NCI-H1105 treated with DMSO at 0.1 percent for 48 hours (cell line): ENCODE measurements around the gene KSR2.
"Not testable (repeated sequence)": the region's sequence is repeated elsewhere in the genome, so short reads cannot be mapped to it uniquely, and the experiment has no call there.

Experiments used
- DNase-seq: peaks from one replicate; lab custom pipeline; 2025; lab: John Stamatoyannopoulos, UW

The KSR2 gene

GRCh38 chr12:117890644-117891043 is 78.1 kb downstream of the KSR2 start:
- no peak for DNase-seq

- no peak for DNase-seq
Observed at GRCh38 chr12:117890137-117890536, 78.7 kb downstream of the KSR2 start.

GRCh38 chr12:117889098-117889497 is 79.7 kb downstream of the KSR2 start:
- no peak for DNase-seq

GRCh38 chr12:117885211-117885610 is 83.6 kb downstream of the KSR2 start:
- no peak for DNase-seq

GRCh38 chr12:117884161-117884560 is 84.6 kb downstream of the KSR2 start:
- no peak for DNase-seq

- no peak for DNase-seq
Observed at GRCh38 chr12:117882603-117883184, 86.1 kb downstream of the KSR2 start.

- DNase-seq = no peak
Observed at GRCh38 chr12:117882181-117882580, 86.6 kb downstream of the KSR2 start.

- no peak for DNase-seq
Observed at GRCh38 chr12:117881517-117881916, 87.3 kb downstream of the KSR2 start.

- no peak for DNase-seq
Observed at GRCh38 chr12:117878605-117879004, 90.2 kb downstream of the KSR2 start.

GRCh38 chr12:117876436-117876816 is 92.4 kb downstream of the KSR2 start:
- no peak for DNase-seq

- peak; percentile 90 for DNase-seq
Observed at GRCh38 chr12:117875744-117876435, 92.9 kb downstream of the KSR2 start.

- DNase-seq = peak; percentile 75
Observed at GRCh38 chr12:117874842-117875434, 93.9 kb downstream of the KSR2 start.

- DNase-seq = not testable (repeated sequence)
Observed at GRCh38 chr12:117874198-117874597, 94.6 kb downstream of the KSR2 start.

GRCh38 chr12:117872546-117873169 is 96.1 kb downstream of the KSR2 start:
- no peak for DNase-seq

GRCh38 chr12:117869551-117869950 is 99.2 kb downstream of the KSR2 start:
- no peak for DNase-seq

GRCh38 chr12:117867348-117867747 is 101.4 kb downstream of the KSR2 start:
- no peak for DNase-seq

- DNase-seq = no peak
Observed at GRCh38 chr12:117865505-117865904, 103.3 kb downstream of the KSR2 start.

GRCh38 chr12:117863002-117863709 is 105.6 kb downstream of the KSR2 start:
- DNase-seq = no peak

GRCh38 chr12:117861691-117862090 is 107.1 kb downstream of the KSR2 start:
- no peak for DNase-seq

GRCh38 chr12:117860787-117861290 is 108.0 kb downstream of the KSR2 start:
- not testable (repeated sequence) for DNase-seq

GRCh38 chr12:117860111-117860510 is 108.7 kb downstream of the KSR2 start:
- DNase-seq = no peak
